ACC112 (cell line): ENCODE data around the gene RABEPK.
"Not testable (repeated sequence)": the region's sequence is repeated elsewhere in the genome, so short reads cannot be mapped to it uniquely, and the experiment has no call there.

Source experiments
- H2AFZ ChIP-seq: fragments of 200-600 bp; sonication (generic); one replicate; pipeline ENCODE4 v1.6.0; 2017; ENCODE audit warnings: antibody characterized with exemption, low read length; ENCODE audit not compliant: unreplicated experiment
- H3K27ac ChIP-seq: fragments of 200-600 bp; sonication (generic); 2 replicates; pipeline ENCODE4 v1.5.1; 2014; ENCODE audit warnings: low read depth, mild to moderate bottlenecking, antibody characterized with exemption, low read length, moderate library complexity
- H3K27me3 ChIP-seq: fragments of 200-600 bp; sonication (generic); 2 replicates; pipeline ENCODE4 v1.6.1; 2014; ENCODE audit warnings: mild to moderate bottlenecking, antibody characterized with exemption, low read length, moderate library complexity, mixed read lengths; ENCODE audit not compliant: insufficient read depth
- H3K36me3 ChIP-seq: fragments of 200-600 bp; sonication (generic); 2 replicates; pipeline ENCODE4 v1.6.1; 2016; ENCODE audit warnings: mild to moderate bottlenecking, antibody characterized with exemption, low read length, moderate library complexity, mixed read lengths; ENCODE audit not compliant: insufficient read depth
- H3K4me1 ChIP-seq: fragments of 200-600 bp; sonication (generic); one replicate; pipeline ENCODE4 v1.6.1; 2016; ENCODE audit warnings: low read length, mixed read lengths; ENCODE audit not compliant: insufficient read depth, unreplicated experiment, control insufficient read depth
- H3K4me3 ChIP-seq: fragments of 200-600 bp; sonication (generic); 2 replicates; pipeline ENCODE4 v1.5.1; 2014; ENCODE audit warnings: mild to moderate bottlenecking, low read depth, low read length
- H3K79me2 ChIP-seq: fragments of 200-600 bp; sonication (generic); one replicate; pipeline ENCODE4 v1.6.0; 2016; ENCODE audit warnings: low read length; ENCODE audit not compliant: control insufficient read depth, unreplicated experiment, insufficient read depth

The RABEPK gene

DNA sequence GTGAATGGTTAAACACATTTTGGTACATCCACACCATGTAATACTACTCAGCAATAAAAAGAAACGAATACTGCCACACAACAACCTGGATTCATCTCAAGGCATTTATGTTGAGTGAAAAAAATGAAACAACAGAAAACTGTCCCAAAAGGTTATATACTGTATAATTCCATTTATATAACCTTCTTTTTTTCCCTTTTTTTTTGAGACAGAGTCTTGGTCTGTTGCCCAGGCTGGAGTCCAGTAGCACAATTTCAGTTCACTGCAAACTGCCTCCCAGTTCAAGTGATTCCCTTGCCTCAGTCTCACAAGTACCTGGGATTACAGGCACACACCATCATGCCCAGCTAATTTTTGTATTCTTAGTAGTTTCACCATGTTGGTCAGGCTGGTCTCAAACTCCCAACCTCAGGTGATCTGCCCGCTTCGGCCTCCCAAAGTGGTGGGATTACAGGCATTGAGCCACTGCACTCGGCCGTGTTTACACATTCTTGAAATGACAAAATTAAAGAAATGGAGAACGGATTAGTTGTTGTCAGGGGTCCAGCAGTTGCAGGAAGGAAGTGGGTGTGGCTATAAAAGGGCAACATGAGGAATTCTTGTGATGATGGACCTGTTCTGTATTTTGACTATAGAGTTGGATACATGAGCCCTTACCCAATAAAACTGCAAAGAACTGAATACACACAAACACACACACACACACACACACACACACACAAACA, 28.1 kb upstream of the RABEPK start:
- Histone ChIP-seq H3K27ac (no peak overlapping the region), H3K4me1 (peaks cover 13% of the 10 kb centered on the region), H2AFZ (no peak overlapping the region), H3K36me3 (peaks cover 16% of the 10 kb centered on the region), H3K27me3 (no peaks in the 10 kb centered on the region), H3K79me2 (peaks cover 33% of the 10 kb centered on the region), H3K4me3 (no peak overlapping the region)

GRCh38 chr9:125176636-125177035, 23.7 kb upstream of the RABEPK start:
- Histone ChIP-seq H3K36me3 (peaks cover 6% of the 10 kb centered on the region; the same call in 1 of the 2 replicates), H2AFZ (no peak overlapping the region), H3K4me3 (no peak overlapping the region)

DNA sequence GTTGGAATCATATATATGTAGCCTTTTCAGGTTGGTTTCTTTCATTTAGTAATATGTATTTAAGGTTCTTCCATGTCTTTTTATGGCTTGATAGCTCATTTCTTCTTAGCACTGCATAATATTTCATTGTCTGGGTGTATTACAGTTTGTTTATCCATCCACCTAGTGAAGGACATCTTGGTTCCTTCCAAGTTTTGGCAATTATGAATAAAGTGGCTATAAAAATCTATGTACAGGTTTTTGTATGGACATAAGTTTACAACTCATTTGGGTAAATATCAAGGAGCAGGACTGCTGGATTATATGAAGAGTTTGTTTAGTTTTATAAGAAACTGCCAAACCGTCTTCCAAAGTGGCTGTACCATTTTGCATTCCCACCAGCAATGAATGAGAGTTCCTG, 22.5 kb upstream of the RABEPK start:
- peaks cover 6% of the 10 kb centered on the region; the same call in 1 of the 2 replicates for H3K36me3 ChIP-seq
- H2AFZ ChIP-seq, result no peak overlapping the region
- H3K27ac ChIP-seq, result no peak overlapping the region
- no peaks in the 10 kb centered on the region for H3K27me3 ChIP-seq
- H3K4me3 ChIP-seq, result no peak overlapping the region
- peaks cover 70% of the 10 kb centered on the region for H3K79me2 ChIP-seq
- H3K4me1 ChIP-seq, result peaks cover 5% of the 10 kb centered on the region

More at GRCh38 chr9:125176636-125177035, 23.7 kb upstream of the RABEPK start:
- Histone ChIP-seq H3K27ac (no peak overlapping the region), H3K27me3 (no peaks in the 10 kb centered on the region), H3K4me1 (peaks cover 7% of the 10 kb centered on the region), H3K79me2 (peaks cover 69% of the 10 kb centered on the region)

- H3K27me3 ChIP-seq, H2AFZ ChIP-seq, H3K27ac ChIP-seq, H3K36me3 ChIP-seq, H3K4me3 ChIP-seq: not testable (repeated sequence)
- H3K4me1 ChIP-seq, result peaks cover 13% of the 10 kb centered on the region
- peaks cover 78% of the 10 kb centered on the region for H3K79me2 ChIP-seq
Measured at GRCh38 chr9:125179776-125180175, 20.6 kb upstream of the RABEPK start.

GRCh38 chr9:125180876-125181275, 19.5 kb upstream of the RABEPK start:
- H3K27me3 ChIP-seq, result no peaks in the 10 kb centered on the region
- H3K4me1 ChIP-seq, result peaks cover 13% of the 10 kb centered on the region
- peaks cover 78% of the 10 kb centered on the region for H3K79me2 ChIP-seq
- H3K36me3 ChIP-seq, result 0 out of 2 replicates have a peak, but pooled peaks cover 3% of the 10 kb centered on the region
- H3K4me3 ChIP-seq, result no peak overlapping the region
- no peak overlapping the region for H3K27ac ChIP-seq
- H2AFZ ChIP-seq, result no peak overlapping the region

DNA sequence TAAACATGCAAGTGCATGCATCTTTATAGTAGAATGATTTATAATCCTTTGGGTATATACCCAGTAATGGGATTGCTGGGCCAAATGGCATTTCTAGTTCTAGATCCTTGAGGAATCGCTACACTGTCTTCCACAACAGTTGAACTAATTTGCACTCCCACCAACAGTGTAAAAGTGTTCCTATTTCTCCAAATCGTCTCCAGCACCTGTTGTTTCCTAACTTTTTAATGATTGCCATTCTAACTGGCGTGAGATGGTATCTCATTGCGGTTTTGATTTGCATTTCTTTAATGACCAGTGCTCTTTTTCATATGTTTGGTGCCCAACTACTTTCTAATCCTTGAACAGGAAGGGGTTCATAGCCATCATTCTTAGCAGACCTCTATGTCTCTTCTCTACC, 18.6 kb upstream of the RABEPK start:
- H3K4me3 ChIP-seq, H3K36me3 ChIP-seq, H3K27ac ChIP-seq, H3K27me3 ChIP-seq, H2AFZ ChIP-seq: not testable (repeated sequence)
- Histone ChIP-seq H3K4me1 (peaks cover 13% of the 10 kb centered on the region), H3K79me2 (peaks cover 83% of the 10 kb centered on the region)

GRCh38 chr9:125183054-125183453, 17.3 kb upstream of the RABEPK start:
- H2AFZ ChIP-seq, result no peak overlapping the region
- 0 out of 2 replicates have a peak, but pooled peaks cover 3% of the 10 kb centered on the region for H3K36me3 ChIP-seq
- H3K27me3 ChIP-seq, result no peaks in the 10 kb centered on the region
- H3K4me3 ChIP-seq, result no peak overlapping the region
- H3K4me1 ChIP-seq, result peaks cover 18% of the 10 kb centered on the region
- H3K27ac ChIP-seq, result no peak overlapping the region
- H3K79me2 ChIP-seq, result peaks cover 83% of the 10 kb centered on the region

DNA sequence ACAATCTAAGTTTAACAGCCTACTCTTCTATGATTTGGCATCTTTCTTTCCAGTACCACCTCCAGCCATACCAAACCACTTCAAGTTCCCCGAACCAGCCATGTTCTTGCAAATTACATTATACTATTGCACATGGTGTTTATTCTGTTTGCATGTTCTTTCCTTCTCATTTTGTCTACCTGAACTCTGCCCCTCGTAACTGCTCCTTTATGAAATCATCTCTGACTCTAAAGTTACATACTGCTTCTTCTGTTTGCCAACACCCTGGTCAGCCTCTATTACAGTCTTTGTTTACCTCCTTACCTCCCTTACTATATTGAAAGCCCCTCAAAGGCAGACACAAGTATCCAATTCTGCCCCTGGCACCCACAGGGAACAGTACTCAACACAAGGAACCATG, 16.8 kb upstream of the RABEPK start:
- Histone ChIP-seq H3K27me3 (no peaks in the 10 kb centered on the region), H3K4me1 (peaks cover 22% of the 10 kb centered on the region), H3K4me3 (no peak overlapping the region), H2AFZ (no peak overlapping the region), H3K27ac (no peak overlapping the region), H3K36me3 (0 out of 2 replicates have a peak, but pooled peaks cover 3% of the 10 kb centered on the region), H3K79me2 (peaks cover 83% of the 10 kb centered on the region)

DNA sequence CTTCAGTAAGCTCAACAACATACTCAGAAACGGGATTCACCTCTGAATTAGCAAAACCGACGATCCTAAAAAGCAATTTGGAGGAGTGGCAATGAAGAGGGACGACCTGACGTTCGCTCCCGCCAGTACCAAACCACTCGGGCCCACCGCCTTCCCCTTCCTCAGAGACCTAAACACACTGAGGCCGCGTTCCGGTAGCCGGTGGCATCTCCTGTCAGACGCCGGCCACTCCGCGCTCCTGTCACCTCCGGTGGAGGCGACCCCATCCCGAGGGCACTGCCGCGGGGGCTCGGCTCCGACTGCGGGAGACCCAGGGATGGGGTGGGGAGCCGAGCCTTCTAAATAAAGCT, 11.4 kb upstream of the RABEPK start:
- no peaks in the 10 kb centered on the region for H3K36me3 ChIP-seq
- peak overlapping the region; percentile 90 for H3K4me3 ChIP-seq
- H3K79me2 ChIP-seq, result peaks cover 45% of the 10 kb centered on the region
- peak overlapping the region; percentile 96 for H2AFZ ChIP-seq
- peaks cover 17% of the 10 kb centered on the region for H3K4me1 ChIP-seq
- no peaks in the 10 kb centered on the region for H3K27me3 ChIP-seq
- peak overlapping the region; percentile 67 for H3K27ac ChIP-seq

DNA sequence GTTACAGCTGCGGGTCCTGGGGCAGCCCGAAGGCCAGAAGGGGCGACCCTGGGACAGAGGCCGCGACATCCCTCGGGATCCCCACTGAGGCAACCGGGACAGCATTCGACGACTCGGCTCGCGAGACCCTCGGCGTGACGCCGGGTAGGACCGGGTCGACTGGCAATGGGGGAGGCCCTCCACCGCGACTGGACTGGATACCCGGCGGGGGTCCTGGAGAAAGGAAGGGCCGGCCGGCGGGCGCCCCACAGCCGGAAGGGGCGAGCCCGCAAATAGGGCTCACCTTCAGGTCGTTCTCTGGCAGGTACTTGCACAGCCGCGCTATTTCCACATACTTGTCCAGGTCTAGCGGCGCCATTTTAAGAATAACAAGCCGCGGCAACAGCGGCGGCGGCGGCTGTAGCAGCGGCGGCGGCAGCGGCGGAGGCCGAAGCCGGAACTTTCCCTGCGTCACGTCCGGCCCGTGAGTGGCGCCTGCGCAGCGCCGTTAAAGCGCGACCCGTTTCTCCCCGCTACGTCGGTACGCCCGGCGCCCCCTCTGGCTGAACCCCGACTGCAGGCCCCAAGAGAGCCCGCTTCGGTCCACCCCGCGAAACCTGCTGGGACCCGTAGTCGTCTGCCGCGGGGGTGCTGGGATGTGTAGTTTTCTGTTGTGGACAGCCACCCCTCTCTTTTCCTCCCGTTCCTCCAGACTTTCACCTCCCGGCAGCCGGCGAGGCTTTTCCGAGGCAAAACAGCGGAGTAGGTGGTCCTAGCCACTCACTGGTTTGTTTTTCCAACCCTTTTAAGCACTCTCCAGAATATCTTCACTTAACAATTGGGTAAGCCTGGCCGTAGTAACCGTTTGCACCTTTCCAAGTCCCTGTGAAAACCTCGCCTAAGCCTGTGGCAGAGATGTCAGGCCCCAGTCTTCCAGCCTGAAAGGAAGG, 10.7 kb upstream of the RABEPK start, which contains the start of gene PPP6C:
PPP6C (minus strand) TSS at position 443 of the 929 bp plus-strand sequence; CDS start at position 358, 85 bp downstream.
- Histone ChIP-seq H2AFZ (peak within 1 kb of the TSS; percentile 97), H3K79me2 (peaks cover 40% of the 10 kb centered on the region), H3K27ac (peak within 1 kb of the TSS; percentile 67)

More for the DNA sequence above, 10.7 kb upstream of the RABEPK start, which contains the start of gene PPP6C:
- no peaks in the 10 kb centered on the region for H3K36me3 ChIP-seq
- no peaks in the 10 kb centered on the region for H3K27me3 ChIP-seq
- H3K4me3 ChIP-seq, result peak within 1 kb of the TSS; percentile 90
- peaks cover 16% of the 10 kb centered on the region for H3K4me1 ChIP-seq
